Keratinocyte (primary cell): ENCODE results near the gene PTPRD.

ENCODE experiments used
- CTCF ChIP-seq, 3 experiments: IDR thresholded peaks in 1 of 3; conservative IDR thresholded peaks in 1 of 3; optimal IDR thresholded peaks in 1 of 3; 2 replicates in 2 of 3; 3 replicates in 1 of 3; pipeline versions ENCODE3 to v1.5.1; 2011; ENCODE audit warnings: low read length in 3 of 3, mild to moderate bottlenecking in 3 of 3, moderate library complexity in 2 of 3, control low read depth in 1 of 3, inconsistent platforms in 1 of 3; ENCODE audit not compliant: insufficient read depth in 2 of 3; ENCODE audit errors: extremely low read depth in 1 of 3
- EZH2 ChIP-seq: IDR thresholded peaks from one replicate; pipeline ENCODE4 v1.6.1; 2012; ENCODE audit warnings: inconsistent platforms, mild to moderate bottlenecking, low read length, moderate library complexity

GRCh38 chr9:10612641-10613398, at the start of gene PTPRD:
- TF ChIP-seq EZH2 (no peak), CTCF (optimal IDR thresholded peaks at IDR 0.05 in 1 of 3, IDR thresholded peaks at IDR 0.05 in 1 of 3, conservative IDR thresholded peaks at IDR 0.05 in 1 of 3; ENCODE audit: extremely low read depth in 1 of 3, insufficient read depth in 2 of 3, low read length in 3 of 3) (peak in 2 of 3 experiments; percentile 43 to 63)
